Kidney (tissue), 14 donors: ENCODE results near the gene ITPKB. TPM values are rescaled to one million over a fixed set of nuclear protein-coding genes. Genes with fewer than 3 reads are reported as not detected.

Experiments used
- DNase-seq, 5 donors: peaks; one replicate each; pipeline ENCODE4 v3.0.0-alpha.2; 2013 to 2020
- FAIRE-seq: peaks from 2 replicates; lab custom pipeline; 2012; peaks lifted over from hg19 to GRCh38; lab: Jason Lieb, UNC
- H3K27ac ChIP-seq, 2 donors: one replicate each; pipeline ENCODE4 v1.7.0; 2013; ENCODE audit warnings: low read depth in 2 of 2, low read length in 2 of 2, inconsistent platforms in 1 of 2
- H3K27me3 ChIP-seq: one replicate; pipeline ENCODE4 v1.7.1; 2013; ENCODE audit warnings: low read length, inconsistent platforms; ENCODE audit not compliant: control insufficient read depth, insufficient read depth
- H3K36me3 ChIP-seq, 3 donors: one replicate each; pipeline versions ENCODE4 v1.7.0 to v1.7.1; 2013; ENCODE audit warnings: low read length in 3 of 3, control low read depth in 1 of 3, inconsistent platforms in 1 of 3; ENCODE audit not compliant: insufficient read depth in 3 of 3, control insufficient read depth in 2 of 3
- H3K4me1 ChIP-seq, 3 donors: one replicate each; pipeline versions ENCODE4 v1.7.0 to v1.7.1; 2013; ENCODE audit warnings: low read length in 3 of 3, inconsistent platforms in 1 of 3, low read depth in 1 of 3; ENCODE audit not compliant: control insufficient read depth in 2 of 3, insufficient read depth in 2 of 3
- H3K4me3 ChIP-seq, 3 donors: one replicate each; pipeline versions ENCODE4 v1.7.0 to v1.8.1; 2013; ENCODE audit warnings: low read length in 3 of 3, control low read depth in 1 of 3, inconsistent platforms in 1 of 3
- H3K9ac ChIP-seq, 3 donors: one replicate each; pipeline versions ENCODE4 v1.7.0 to v1.7.1; 2013; ENCODE audit warnings: low read length in 3 of 3, control low read depth in 1 of 3, inconsistent platforms in 1 of 3
- H3K9me3 ChIP-seq, 3 donors: one replicate each; pipeline versions ENCODE4 v1.7.0 to v1.7.1; 2013; ENCODE audit warnings: low read length in 3 of 3, control low read depth in 1 of 3, inconsistent platforms in 1 of 3; ENCODE audit not compliant: control insufficient read depth in 2 of 3, insufficient read depth in 1 of 3
- intact Hi-C: fragments of 100-400 bp; cut with DNase I; formaldehyde crosslinking; loops from one replicate; pipeline ENCODE4 v1.11.1; 2022
- polyA plus RNA-seq: library from polyadenylated mRNA; stranded (reverse); fragments of 350-450 nt; fragmentation: Illumina TruSeq; extraction: RNeasy Lipid Tissue Mini Kit (QIAGEN cat#74804); gene quantifications from one replicate; pipeline ENCODE4 v1.2.3, GENCODE V29; 2014; ENCODE audit warnings: low read depth, low replicate concordance; ENCODE audit not compliant: insufficient read depth
- total RNA-seq: library from RNA; stranded (reverse); fragmentation: NEBNext Ultra II Directional; extraction: Animal tissue kit (Norgen Biotek cat#: 25700); gene quantifications from one replicate; pipeline ENCODE4 v1.2.1, GENCODE V29; 2021
- TF ChIP-seq, protein P1 (sequence below): IDR thresholded peaks from 3 replicates; pipeline ENCODE4 v1.5.1; 2012; ENCODE audit warnings: mild to moderate bottlenecking, moderate library complexity, borderline replicate concordance; ENCODE audit not compliant: insufficient read depth; ENCODE audit errors: extremely low read depth
- donor health status: control.
- donor health status: control.
- donor health status: control.
- donor health status: control.
- donor health status: control.
- donor health status: DM: yes; HTN: yes; CAD: no.
- donor health status: Normal renal cell carcinoma (clear cell type).

The ITPKB gene
- total and polyA plus RNA-seq, 2 donors from 2014 or later, result 20.2 to 39.3 TPM

DNA sequence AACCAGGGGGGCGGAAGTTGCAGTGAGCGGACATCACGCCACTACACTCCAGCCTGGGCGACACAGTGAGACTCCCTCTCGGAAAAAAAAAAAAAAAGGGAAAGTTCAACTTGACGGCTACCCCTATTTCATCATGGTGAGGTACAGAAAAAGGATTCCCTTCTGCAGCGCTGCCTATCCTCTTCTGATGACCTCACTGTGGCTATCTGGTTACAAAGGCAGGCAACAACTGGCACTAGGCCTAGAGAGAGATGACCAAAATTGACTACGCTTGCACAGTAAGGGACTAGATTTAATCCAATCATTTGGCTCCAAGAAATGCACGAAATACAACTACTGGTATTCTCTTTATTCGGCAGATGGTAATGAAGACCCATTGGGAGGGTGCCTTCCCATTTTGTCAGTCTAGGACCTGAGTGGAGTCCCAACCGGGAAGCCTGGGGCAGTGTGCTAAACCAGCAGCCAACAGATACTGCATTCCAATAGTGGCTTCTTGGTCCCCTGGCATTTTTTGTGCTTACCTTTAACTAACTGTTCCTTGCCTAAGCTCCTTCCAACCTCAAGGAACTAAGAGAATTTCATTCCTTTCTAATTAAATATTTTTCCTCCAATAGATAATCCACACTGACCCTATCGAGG lies 36.6 kb downstream of the ITPKB start:
- Histone ChIP-seq H3K9me3 (no peaks in the 10 kb centered on the region), H3K4me1 (peaks cover 0 to 15% (median 5%) of the 10 kb centered on the region in 3 donors), H3K9ac (peak overlapping the region; percentile 50 to 77 (median 69)), H3K36me3 (peaks cover 0 to 11% (median 0%) of the 10 kb centered on the region in 3 donors), H3K27me3 (no peaks in the 10 kb centered on the region), H3K27ac (peak overlapping the region; percentile 87 to 94), H3K4me3 (peak overlapping the region in 2 of 3 donors; percentile 72 to 90)
- TF ChIP-seq, protein P1, sequence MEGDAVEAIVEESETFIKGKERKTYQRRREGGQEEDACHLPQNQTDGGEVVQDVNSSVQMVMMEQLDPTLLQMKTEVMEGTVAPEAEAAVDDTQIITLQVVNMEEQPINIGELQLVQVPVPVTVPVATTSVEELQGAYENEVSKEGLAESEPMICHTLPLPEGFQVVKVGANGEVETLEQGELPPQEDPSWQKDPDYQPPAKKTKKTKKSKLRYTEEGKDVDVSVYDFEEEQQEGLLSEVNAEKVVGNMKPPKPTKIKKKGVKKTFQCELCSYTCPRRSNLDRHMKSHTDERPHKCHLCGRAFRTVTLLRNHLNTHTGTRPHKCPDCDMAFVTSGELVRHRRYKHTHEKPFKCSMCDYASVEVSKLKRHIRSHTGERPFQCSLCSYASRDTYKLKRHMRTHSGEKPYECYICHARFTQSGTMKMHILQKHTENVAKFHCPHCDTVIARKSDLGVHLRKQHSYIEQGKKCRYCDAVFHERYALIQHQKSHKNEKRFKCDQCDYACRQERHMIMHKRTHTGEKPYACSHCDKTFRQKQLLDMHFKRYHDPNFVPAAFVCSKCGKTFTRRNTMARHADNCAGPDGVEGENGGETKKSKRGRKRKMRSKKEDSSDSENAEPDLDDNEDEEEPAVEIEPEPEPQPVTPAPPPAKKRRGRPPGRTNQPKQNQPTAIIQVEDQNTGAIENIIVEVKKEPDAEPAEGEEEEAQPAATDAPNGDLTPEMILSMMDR, result no peak
- intact Hi-C loops, result no loop called here
- FAIRE-seq, result no peak
- peak in 1 of 5 donors; percentile 51 for DNase-seq

DNA sequence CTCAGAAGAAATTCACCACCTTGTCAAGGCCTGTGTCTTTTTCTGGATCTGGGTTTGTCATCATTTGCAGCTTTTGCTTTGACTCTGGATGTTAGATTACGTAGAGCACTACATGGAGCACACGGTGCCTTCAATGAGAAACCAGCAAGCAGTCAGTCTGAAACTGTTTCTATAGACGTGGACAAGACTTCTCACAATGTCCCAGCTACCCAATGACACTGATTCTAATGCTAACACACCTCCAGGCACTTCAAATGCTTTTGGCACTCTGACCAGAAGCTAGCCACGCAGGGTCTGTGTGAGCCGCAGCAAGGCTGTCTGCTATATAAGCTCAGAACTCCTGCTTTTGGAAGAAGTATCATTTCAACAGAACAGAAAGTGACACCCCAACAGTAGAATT lies 38.2 kb downstream of the ITPKB start:
- DNase-seq (no peak), FAIRE-seq (no peak)
- Histone ChIP-seq H3K36me3 (peaks cover 0 to 7% (median 0%) of the 10 kb centered on the region in 3 donors), H3K4me3 (no peak overlapping the region), H3K27me3 (no peaks in the 10 kb centered on the region), H3K27ac (no peak overlapping the region), H3K9me3 (no peaks in the 10 kb centered on the region), H3K4me1 (peaks cover 0 to 21% (median 13%) of the 10 kb centered on the region in 3 donors), H3K9ac (no peak overlapping the region)
- intact Hi-C loops, result no loop called here
- TF ChIP-seq, protein P1, result no peak

DNA sequence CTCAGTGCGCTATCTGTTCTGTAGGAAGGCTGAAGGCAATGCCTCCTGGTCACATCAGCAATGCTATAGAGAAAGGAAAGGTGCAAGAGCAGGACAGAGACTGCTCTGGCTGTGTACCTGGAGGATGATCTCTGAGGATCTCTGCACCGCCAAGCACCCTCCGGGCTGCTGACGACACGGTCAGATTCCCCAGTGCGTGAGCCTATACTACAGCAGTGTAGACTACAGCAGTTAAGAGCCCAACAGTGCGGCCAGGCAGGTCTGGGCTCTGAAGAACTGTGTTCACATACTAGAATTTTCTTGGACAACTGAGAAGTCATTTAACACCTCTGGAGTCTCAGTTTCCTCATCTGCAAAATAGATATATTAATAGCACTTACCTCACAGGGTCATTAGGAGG lies 39.9 kb downstream of the ITPKB start:
- H3K9me3 ChIP-seq, result no peaks in the 10 kb centered on the region
- H3K4me3 ChIP-seq, result no peak overlapping the region
- H3K27ac ChIP-seq, result no peak overlapping the region
- TF ChIP-seq, protein P1, result no peak
- H3K36me3 ChIP-seq, result peaks cover 0 to 7% (median 2%) of the 10 kb centered on the region in 3 donors
- intact Hi-C loops, result no loop called here
- H3K9ac ChIP-seq, result no peak overlapping the region
- H3K4me1 ChIP-seq, result peaks cover 0 to 21% (median 13%) of the 10 kb centered on the region in 3 donors
- FAIRE-seq (no peak), DNase-seq (no peak)
- H3K27me3 ChIP-seq, result no peaks in the 10 kb centered on the region
